Mononuclear cell (primary cell): ENCODE data around the gene CXCR5. TPM values are rescaled to one million over a fixed set of nuclear protein-coding genes. Genes with fewer than 3 reads are reported as not detected.

Source experiments
- H3K27me3 ChIP-seq: 2 replicates; pipeline ENCODE4 v1.6.0; 2011; ENCODE audit warnings: low read length, control low read depth; ENCODE audit not compliant: insufficient read depth
- H3K4me1 ChIP-seq: 2 replicates; pipeline ENCODE4 v1.5.1; 2011; ENCODE audit warnings: mild to moderate bottlenecking, low read length, control low read depth; ENCODE audit not compliant: insufficient read depth
- H3K4me3 ChIP-seq: 2 replicates; pipeline ENCODE4 v1.5.1; 2011; ENCODE audit warnings: mild to moderate bottlenecking, low read length, moderate library complexity
- H3K9me3 ChIP-seq: 2 replicates; pipeline ENCODE4 v1.5.1; 2011; ENCODE audit warnings: low read depth, mild to moderate bottlenecking, control low read depth, low read length
- total RNA-seq: library from RNA; depleted of rRNA; stranded (reverse); fragments of >200 nt; gene quantifications from one replicate; pipeline ENCODE4 v1.2.3, GENCODE V29; 2012

The CXCR5 gene
- total RNA-seq, 1 donor = 11.1 TPM

- Histone ChIP-seq H3K27me3 (no peaks in the 10 kb centered on the region), H3K4me3 (no peak overlapping the region), H3K9me3 (no peaks in the 10 kb centered on the region), H3K4me1 (peaks cover 80% of the 10 kb centered on the region)
These were observed 28.4 kb downstream of the CXCR5 start for GRCh38 chr11:118911880-118912741.

GRCh38 chr11:118912742-118913410 lies 29.2 kb downstream of the CXCR5 start:
- Histone ChIP-seq H3K4me3 (no peak overlapping the region), H3K4me1 (peaks cover 81% of the 10 kb centered on the region), H3K9me3 (no peaks in the 10 kb centered on the region), H3K27me3 (no peaks in the 10 kb centered on the region)

- Histone ChIP-seq H3K9me3 (no peaks in the 10 kb centered on the region), H3K27me3 (no peaks in the 10 kb centered on the region), H3K4me1 (peaks cover 88% of the 10 kb centered on the region), H3K4me3 (no peak overlapping the region)
These were observed 29.9 kb downstream of the CXCR5 start for GRCh38 chr11:118913411-118914125.

GRCh38 chr11:118914178-118914918 lies 30.7 kb downstream of the CXCR5 start:
- Histone ChIP-seq H3K9me3 (no peaks in the 10 kb centered on the region), H3K4me1 (peaks cover 93% of the 10 kb centered on the region), H3K27me3 (no peaks in the 10 kb centered on the region), H3K4me3 (no peak overlapping the region)

- H3K9me3 ChIP-seq = no peaks in the 10 kb centered on the region
- peaks cover 93% of the 10 kb centered on the region for H3K4me1 ChIP-seq
- H3K4me3 ChIP-seq = no peak overlapping the region
- H3K27me3 ChIP-seq = no peaks in the 10 kb centered on the region
These were observed 31.3 kb downstream of the CXCR5 start for GRCh38 chr11:118914987-118915386.

GRCh38 chr11:118915396-118915795 lies 31.7 kb downstream of the CXCR5 start:
- no peaks in the 10 kb centered on the region for H3K27me3 ChIP-seq
- peaks cover 94% of the 10 kb centered on the region for H3K4me1 ChIP-seq
- no peaks in the 10 kb centered on the region for H3K9me3 ChIP-seq
- no peak overlapping the region for H3K4me3 ChIP-seq

- Histone ChIP-seq H3K4me3 (no peak overlapping the region), H3K4me1 (peaks cover 97% of the 10 kb centered on the region), H3K27me3 (no peaks in the 10 kb centered on the region), H3K9me3 (no peaks in the 10 kb centered on the region)
These were observed 32.5 kb downstream of the CXCR5 start for GRCh38 chr11:118915941-118916841.

- Histone ChIP-seq H3K4me1 (peaks cover 97% of the 10 kb centered on the region), H3K27me3 (no peaks in the 10 kb centered on the region), H3K9me3 (no peaks in the 10 kb centered on the region), H3K4me3 (no peak overlapping the region)
These were observed 33.2 kb downstream of the CXCR5 start for GRCh38 chr11:118916842-118917388.

GRCh38 chr11:118917481-118918127 lies 33.9 kb downstream of the CXCR5 start:
- Histone ChIP-seq H3K4me1 (peaks cover 97% of the 10 kb centered on the region), H3K4me3 (peak overlapping the region; percentile 5), H3K27me3 (no peaks in the 10 kb centered on the region), H3K9me3 (no peaks in the 10 kb centered on the region)

GRCh38 chr11:118918128-118918685 lies 34.5 kb downstream of the CXCR5 start:
- no peaks in the 10 kb centered on the region for H3K9me3 ChIP-seq
- peak overlapping the region; percentile 10 for H3K4me3 ChIP-seq
- H3K4me1 ChIP-seq = peaks cover 97% of the 10 kb centered on the region
- no peaks in the 10 kb centered on the region for H3K27me3 ChIP-seq

- Histone ChIP-seq H3K4me1 (peaks cover 98% of the 10 kb centered on the region), H3K4me3 (peak overlapping the region; percentile 18), H3K9me3 (no peaks in the 10 kb centered on the region), H3K27me3 (no peaks in the 10 kb centered on the region)
These were observed 35.1 kb downstream of the CXCR5 start for GRCh38 chr11:118918686-118919280.

GRCh38 chr11:118921121-118921928 lies 37.6 kb downstream of the CXCR5 start:
- Histone ChIP-seq H3K27me3 (no peaks in the 10 kb centered on the region), H3K4me1 (peaks cover 87% of the 10 kb centered on the region), H3K4me3 (peak overlapping the region; percentile 89), H3K9me3 (no peaks in the 10 kb centered on the region)
